HT-29 (cell line): Measurements from ENCODE around the gene ABCC5. TPM values are rescaled to one million over a fixed set of nuclear protein-coding genes. Genes with fewer than 3 reads are reported as not detected.

ENCODE experiments used
- DNase-seq: peaks from one replicate; pipeline ENCODE4 v3.0.0-alpha.2; 2015; ENCODE audit warnings: low spot score
- total RNA-seq: library from RNA; depleted of rRNA; stranded (reverse); fragments of >200 nt; shearing (Covaris generic); gene quantifications from 2 replicates; pipeline ENCODE4 v1.2.3, GENCODE V29; 2014

ABCC5 gene
- total RNA-seq, 1 experiment from 2014 or later = 3.7 TPM

- DNase-seq = no peak
Observed at GRCh38 chr3:183975981-183976662, 41.6 kb downstream of the ABCC5 start.

- DNase-seq = no peak
Observed at GRCh38 chr3:183968666-183969245, 48.9 kb downstream of the ABCC5 start.

- DNase-seq = peak; percentile 25
Observed at GRCh38 chr3:183967693-183968092, 50.0 kb downstream of the ABCC5 start.

DNA sequence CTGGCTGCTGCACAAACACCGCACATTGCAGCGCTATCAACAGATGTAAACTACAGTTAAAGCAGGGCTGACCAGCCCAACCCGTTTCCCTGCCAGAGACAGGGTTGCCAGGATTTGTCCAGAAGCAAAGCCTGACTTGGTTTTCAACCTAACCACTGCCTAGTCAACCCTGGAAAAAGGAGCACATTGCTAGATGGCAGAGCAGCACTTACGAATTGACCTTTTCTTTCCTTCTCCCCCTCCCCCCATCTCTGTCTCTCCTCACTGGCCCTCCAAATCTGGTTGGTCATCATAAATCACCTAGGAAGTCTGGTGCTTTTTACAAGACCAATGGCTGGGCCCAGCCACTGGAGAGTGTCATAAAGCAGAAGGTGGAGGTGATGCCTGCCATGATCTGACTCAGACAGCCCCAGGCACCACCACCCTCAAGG lies 51.3 kb downstream of the ABCC5 start:
- no peak for DNase-seq

- DNase-seq = no peak
Observed at GRCh38 chr3:183962807-183963206, 54.9 kb downstream of the ABCC5 start.

DNA sequence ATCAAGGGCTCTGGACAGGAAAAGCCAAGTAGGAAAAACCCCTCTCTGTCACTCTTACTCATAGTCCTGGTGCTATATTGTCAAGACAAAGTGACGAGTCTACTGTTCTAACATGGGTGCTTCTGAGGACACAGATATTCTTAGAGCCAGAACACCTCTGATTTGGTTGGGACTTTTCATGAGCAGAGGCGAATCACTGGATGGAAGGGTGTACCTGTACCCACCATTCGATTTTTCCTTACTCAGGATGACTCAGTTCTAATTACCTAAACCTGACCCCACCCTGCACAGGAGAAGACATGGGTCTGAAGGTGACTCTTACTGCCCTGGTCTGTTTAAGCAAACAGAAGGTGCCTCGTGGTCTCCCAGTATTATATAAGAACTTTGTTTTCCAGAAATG lies 58.5 kb downstream of the ABCC5 start:
- DNase-seq = no peak

DNA sequence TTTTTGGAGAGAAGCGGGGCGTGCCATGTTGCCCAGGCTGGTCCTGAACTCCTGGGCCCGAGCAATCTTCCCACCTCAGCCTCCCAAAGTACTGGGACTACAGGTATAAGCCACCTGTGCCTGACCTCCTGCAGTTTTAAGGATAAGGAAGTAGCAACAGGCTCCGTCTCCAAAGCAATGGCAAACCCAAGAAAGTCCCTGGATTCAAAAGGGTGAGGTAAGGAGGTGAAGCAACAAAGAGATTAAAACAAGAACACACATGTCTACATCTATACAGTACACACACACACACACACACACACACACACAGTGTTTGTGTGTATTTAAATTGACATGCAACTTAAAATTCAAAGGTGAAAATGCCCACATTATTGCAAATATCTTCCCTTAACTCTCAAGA lies 58.9 kb downstream of the ABCC5 start:
- DNase-seq = no peak

GRCh38 chr3:183958226-183958625 lies 59.5 kb downstream of the ABCC5 start:
- DNase-seq = no peak

DNA sequence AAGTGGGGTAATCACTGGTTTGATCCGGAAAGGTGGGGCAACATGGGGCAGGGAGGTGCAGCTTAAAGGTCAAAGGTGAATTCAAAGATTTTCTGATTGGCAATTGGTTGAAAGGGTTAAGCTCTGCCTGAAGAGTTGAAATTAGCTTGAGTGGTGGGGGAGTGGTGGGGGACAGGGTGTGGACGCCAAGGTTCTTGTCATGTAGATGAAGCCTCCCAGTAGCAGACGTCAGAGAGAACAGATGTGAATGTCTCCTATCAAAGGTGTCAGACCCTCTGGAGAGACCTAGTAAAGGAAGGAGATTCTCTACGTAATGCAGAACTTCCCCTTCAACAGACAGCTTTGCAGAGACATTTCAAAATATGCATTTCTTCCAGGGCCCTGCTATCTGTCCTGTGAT lies 62.8 kb downstream of the ABCC5 start:
- no peak for DNase-seq

- no peak for DNase-seq
Observed at GRCh38 chr3:183953471-183954070, 64.1 kb downstream of the ABCC5 start.

DNA sequence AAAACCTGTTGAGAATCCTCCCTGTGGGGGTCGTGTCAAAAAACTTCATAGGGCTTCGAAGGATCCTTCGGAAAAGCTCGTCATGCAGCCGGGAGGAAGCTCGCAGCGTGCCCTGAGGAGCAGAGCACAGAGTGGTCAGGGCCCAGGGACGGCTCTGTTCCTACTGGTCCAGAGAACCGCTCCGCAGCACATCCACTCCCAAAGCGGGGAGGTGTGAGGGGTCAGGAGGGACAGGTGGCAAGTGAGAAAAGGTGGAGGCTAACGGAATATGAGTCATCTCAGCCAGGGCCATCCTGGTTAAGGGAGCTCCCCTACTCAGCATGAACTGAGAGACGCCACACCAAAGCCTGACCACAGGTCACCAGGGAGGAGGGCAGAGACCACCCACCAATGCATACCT lies 66.2 kb downstream of the ABCC5 start:
- DNase-seq = no peak

DNA sequence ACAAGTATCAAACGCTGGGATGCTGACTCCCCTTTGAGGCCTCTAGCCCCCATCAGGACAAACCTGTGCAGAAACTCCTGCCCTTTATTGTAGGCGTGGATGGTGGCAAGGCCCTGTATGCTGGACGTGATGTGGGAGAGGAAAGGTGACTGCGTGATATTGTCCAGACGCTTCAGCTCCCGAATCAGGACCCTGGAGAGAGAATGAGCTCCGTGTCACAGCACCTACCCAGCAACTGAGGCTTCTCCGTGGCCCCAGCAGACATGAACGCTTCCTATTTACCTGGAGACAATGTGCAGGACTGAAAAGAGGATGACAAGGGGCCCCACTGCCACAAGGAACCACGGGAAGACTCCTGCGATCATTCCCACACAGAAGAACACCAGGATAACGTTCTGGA lies 68.0 kb downstream of the ABCC5 start:
- DNase-seq = no peak

- no peak for DNase-seq
Observed at GRCh38 chr3:183946037-183946436, 71.6 kb downstream of the ABCC5 start.

- DNase-seq = no peak
Observed at GRCh38 chr3:183944775-183945174, 72.9 kb downstream of the ABCC5 start.

DNA sequence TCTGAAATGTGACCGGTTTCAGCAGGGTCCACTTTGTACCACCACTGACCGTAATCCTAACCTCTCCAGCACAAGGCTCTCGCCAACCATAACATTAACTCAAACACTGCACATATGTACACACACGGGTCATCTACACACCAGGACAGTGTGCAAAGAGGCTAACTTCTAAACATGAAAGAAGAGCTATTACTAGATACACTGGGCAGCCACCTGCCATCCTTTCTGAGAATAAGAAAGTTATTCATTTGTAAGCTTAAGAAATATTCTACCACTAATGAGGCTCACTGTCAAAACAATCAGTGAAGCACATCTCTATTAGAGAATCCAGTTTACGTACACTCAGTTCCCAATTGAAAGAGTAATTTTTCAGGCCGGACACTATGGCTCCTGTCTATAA lies 73.9 kb downstream of the ABCC5 start:
- DNase-seq = no peak

GRCh38 chr3:183941216-183941615 lies 76.5 kb downstream of the ABCC5 start:
- DNase-seq = no peak

GRCh38 chr3:183937601-183938286 lies 79.9 kb downstream of the ABCC5 start:
- DNase-seq = no peak

- no peak for DNase-seq
Observed at GRCh38 chr3:183933160-183933559, 84.5 kb downstream of the ABCC5 start.

GRCh38 chr3:183931881-183932280 lies 85.8 kb downstream of the ABCC5 start:
- DNase-seq = no peak

GRCh38 chr3:183930086-183930485 lies 87.6 kb downstream of the ABCC5 start:
- peak; percentile 79 for DNase-seq

DNA sequence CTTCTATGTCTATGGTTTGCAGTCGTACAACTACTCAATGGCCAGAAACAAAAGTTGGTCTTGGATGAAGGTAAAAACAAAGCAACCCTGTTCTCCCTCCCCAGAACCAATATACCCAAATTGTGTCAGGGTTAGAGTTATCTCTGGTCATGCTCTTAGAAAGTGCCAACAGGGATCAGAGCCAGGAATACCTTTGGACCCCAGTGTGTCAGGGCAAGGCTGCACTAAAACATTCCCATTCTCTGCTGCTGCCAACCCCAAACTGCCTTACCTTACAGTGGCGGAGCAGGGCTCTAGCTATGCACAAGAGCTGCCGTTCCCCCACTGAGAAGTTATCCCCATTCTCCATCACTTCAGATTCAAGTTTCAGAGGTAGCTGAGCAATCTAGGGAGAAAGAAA lies 90.6 kb downstream of the ABCC5 start:
- no peak for DNase-seq

DNA sequence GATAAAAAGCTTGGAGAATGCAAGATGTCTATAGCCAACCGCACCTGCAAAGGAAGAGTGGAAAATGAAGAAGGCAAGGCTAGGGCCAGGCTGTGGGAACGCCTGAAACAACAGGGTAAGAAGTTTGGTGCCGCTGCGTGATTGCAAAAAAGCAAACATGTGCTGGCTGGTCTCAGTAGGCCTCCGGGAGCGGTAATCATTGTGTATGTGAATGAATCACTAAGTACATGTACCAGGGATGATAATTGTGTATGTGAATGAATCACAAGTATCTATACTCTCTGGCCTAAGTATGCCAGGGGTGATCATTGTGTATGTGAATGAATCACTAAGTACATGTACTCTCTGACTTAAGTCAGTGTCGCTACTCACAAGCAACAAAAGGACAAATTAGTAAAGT lies 92.7 kb downstream of the ABCC5 start:
- peak; percentile 48 for DNase-seq

GRCh38 chr3:183924543-183924942 lies 93.1 kb downstream of the ABCC5 start:
- no peak for DNase-seq
